ENCODE measurements around the gene GAB4. TPM values are rescaled to one million over a fixed set of nuclear protein-coding genes. Genes with fewer than 3 reads are reported as not detected.
"Not testable (repeated sequence)": the region's sequence is repeated elsewhere in the genome, so short reads cannot be mapped to it uniquely, and the experiment has no call there.

Gene GAB4
- not detected in 2 replicates for total RNA-seq

GRCh38 chr22:17007852-17008731 is at the start of gene GAB4:
Gene GAB4, minus strand, starts transcription at chr22:17008222. Its CDS starts 108 bp downstream, at chr22:17008114.
- no peak for DNase-seq (ENCODE audit: low read depth)

GRCh38 chr22:17056807-17057206 is 48.8 kb upstream of the GAB4 start:
- DNase-seq (ENCODE audit: low read depth), result no peak

GRCh38 chr22:17056058-17056457 is 48.0 kb upstream of the GAB4 start:
- no peak for DNase-seq (ENCODE audit: low read depth)

GRCh38 chr22:17047656-17048055 is 39.6 kb upstream of the GAB4 start:
- DNase-seq (ENCODE audit: low read depth), result no peak

- no peak for DNase-seq (ENCODE audit: low read depth)
These were observed 38.7 kb upstream of the GAB4 start for GRCh38 chr22:17046566-17047348.

- DNase-seq (ENCODE audit: low read depth), result no peak
These were observed 35.5 kb upstream of the GAB4 start for GRCh38 chr22:17043521-17043920.

GRCh38 chr22:17036842-17037711 is 29.1 kb upstream of the GAB4 start:
- not testable (repeated sequence) for DNase-seq (ENCODE audit: low read depth)

GRCh38 chr22:17035976-17036841 is 28.2 kb upstream of the GAB4 start:
- not testable (repeated sequence) for DNase-seq (ENCODE audit: low read depth)

- DNase-seq (ENCODE audit: low read depth), result no peak
These were observed 27.2 kb upstream of the GAB4 start for GRCh38 chr22:17035246-17035645.

- DNase-seq (ENCODE audit: low read depth), result not testable (repeated sequence)
These were observed 26.5 kb upstream of the GAB4 start for GRCh38 chr22:17034532-17034931.

GRCh38 chr22:17032277-17032676 is 24.3 kb upstream of the GAB4 start:
- not testable (repeated sequence) for DNase-seq (ENCODE audit: low read depth)

- DNase-seq (ENCODE audit: low read depth), result not testable (repeated sequence)
These were observed 16.4 kb upstream of the GAB4 start for GRCh38 chr22:17024380-17024779.

- DNase-seq (ENCODE audit: low read depth), result not testable (repeated sequence)
These were observed 7.5 kb upstream of the GAB4 start for GRCh38 chr22:17015552-17015951.

GRCh38 chr22:17014101-17014440 is 6.0 kb upstream of the GAB4 start:
- not testable (repeated sequence) for DNase-seq (ENCODE audit: low read depth)

- no peak for DNase-seq (ENCODE audit: low read depth)
These were observed 5.5 kb upstream of the GAB4 start for GRCh38 chr22:17013396-17014100.

- DNase-seq (ENCODE audit: low read depth), result no peak
These were observed 4.2 kb upstream of the GAB4 start for GRCh38 chr22:17012267-17012666.

GRCh38 chr22:17009640-17010291 is 1.7 kb upstream of the GAB4 start:
- no peak for DNase-seq (ENCODE audit: low read depth)

GRCh38 chr22:17007257-17007656 is 765 bp downstream of the GAB4 start:
- no peak for DNase-seq (ENCODE audit: low read depth)

- DNase-seq (ENCODE audit: low read depth), result no peak
These were observed 18.1 kb downstream of the GAB4 start for GRCh38 chr22:16989915-16990314.

GRCh38 chr22:16988257-16988656 is 19.8 kb downstream of the GAB4 start:
- DNase-seq (ENCODE audit: low read depth), result no peak
